Measurements from ENCODE around the gene DNAI2.
"Not testable (repeated sequence)": the region's sequence is repeated elsewhere in the genome, so short reads cannot be mapped to it uniquely, and the experiment has no call there.

DNAI2 gene

DNA sequence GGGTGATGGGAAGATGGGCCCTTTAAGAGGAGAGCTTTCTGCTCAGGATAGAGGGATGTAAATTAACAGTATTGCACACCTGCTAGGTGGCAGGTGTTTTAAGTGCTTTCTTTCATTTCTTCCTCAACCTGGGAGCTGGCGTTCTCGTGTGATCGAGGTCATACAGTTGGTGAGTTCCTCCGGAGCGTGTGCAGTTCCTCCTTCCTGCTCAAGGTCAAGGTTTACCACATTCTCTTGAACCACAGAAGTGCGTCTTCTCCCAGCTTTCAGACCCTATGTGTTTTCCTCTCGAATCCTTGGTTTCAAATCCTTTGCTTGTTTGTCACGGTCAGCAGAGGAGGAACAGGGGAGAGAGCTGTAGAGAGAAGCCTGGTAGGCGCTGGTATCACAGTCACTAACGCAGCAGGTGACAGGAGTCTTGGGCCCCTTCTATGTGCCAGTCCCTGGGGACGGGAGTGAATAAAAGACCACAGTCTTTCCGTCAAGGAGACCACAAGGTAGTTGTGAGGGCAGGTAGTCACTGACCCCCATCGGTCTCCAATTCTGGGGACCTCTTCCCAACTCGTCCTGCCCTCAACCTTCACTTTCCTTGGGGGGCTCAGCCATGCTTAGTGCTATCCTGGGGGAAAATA is 791 bp downstream of the DNAI2 start:
- DNase-seq, result no peak

- DNase-seq, result peak in 33 of 51 donors; percentile 14 to 78 (median 61)
These were observed 2.0 kb downstream of the DNAI2 start for GRCh38 chr17:74276051-74276476.

DNA sequence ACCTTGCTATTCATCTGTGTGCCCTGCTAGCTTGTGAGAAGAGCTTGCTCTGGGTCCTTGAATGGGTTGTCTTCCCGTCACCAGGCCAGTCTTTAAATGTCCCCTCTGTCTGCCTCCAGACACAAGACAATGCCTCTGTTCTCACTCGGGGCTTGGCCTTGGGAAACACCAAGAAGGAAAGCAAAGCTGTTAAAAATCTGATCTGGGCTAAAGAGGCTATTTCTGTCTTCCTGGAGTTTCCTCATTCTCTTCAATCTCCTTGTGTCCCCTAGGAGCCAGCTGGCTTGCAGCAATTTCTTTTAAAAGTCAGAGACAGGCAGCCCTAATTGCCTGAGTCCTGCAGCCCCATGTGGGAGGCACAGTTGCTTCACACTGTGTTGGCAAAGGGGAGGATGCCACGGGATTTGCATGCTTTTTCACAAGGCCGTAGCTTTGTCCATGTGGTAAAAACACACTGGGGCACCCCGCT is 2.5 kb downstream of the DNAI2 start:
- peak in 36 of 51 donors; percentile 23 to 90 (median 68) for DNase-seq

GRCh38 chr17:74277935-74278334 is 3.9 kb downstream of the DNAI2 start:
- no peak for DNase-seq

GRCh38 chr17:74279617-74280016 is 5.6 kb downstream of the DNAI2 start:
- not testable (repeated sequence) for DNase-seq

DNA sequence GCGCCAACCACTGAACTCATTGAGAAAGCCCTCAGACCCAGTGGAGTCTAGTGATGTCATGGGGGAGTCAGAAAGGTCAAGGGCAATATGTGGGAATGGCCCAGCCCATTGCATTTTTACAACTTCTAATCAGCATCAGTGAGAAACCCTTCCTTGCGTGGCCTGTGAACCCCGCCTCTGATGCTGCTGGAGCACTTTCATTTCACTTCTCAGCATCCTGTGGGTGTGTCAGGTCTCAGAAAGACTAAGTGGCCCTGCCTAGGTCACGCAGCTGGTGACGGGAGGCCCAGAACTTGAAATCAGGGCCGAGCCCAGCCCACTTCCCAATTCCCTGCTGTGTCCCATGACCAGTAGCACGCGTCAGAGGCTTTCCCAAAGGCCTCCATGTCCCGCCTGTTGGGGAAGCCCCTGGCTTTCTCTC is 6.1 kb downstream of the DNAI2 start:
- DNase-seq, result no peak

DNA sequence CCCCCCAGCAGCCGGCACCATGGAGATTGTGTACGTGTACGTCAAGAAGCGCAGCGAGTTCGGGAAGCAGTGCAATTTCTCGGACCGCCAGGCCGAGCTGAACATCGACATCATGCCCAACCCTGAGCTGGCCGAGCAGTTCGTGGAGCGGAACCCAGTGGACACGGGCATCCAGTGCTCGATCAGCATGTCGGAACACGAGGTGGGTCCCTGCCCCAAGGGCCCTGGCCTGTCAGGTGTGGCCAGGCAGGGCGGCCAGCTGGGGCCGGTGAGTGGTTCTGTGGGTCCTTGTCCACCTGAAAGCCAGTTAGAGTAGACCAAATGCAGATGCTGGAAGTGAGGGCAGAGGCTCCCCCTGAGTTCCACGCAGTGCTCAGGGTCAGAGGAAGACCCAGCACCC is 7.8 kb downstream of the DNAI2 start:
- DNase-seq, result no peak

DNA sequence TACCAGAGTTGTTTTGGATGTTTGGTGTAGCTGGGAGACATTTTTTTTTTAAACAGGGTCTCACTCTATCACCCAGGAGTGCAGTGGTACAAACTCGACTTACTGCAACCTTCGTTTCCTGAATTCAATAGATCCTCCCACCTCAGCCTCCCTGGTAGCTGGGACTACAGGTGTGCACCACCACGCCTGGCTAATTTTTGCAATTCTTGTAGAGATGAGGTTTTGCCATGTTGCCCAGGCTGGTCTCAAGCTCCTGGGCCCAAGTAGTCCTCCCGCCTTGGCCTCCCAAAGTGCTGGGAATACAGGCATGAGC is 8.2 kb downstream of the DNAI2 start:
- DNase-seq, result not testable (repeated sequence)

GRCh38 chr17:74282587-74283370 is 8.7 kb downstream of the DNAI2 start:
- DNase-seq, result no peak

DNA sequence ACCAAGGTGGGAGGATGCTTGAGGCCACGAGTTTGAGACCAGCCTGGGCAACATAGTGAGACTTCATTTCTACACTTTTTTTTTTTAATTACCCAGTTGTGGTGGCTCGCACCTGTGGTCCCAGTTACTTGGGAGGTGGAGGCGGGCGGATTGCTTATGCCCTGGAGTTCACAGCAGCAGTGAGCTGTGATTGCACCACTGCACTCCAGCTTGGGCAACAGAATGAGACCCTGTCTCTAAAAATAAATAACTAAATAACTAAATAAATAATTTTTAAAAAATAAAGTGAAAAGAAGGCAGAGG is 9.3 kb downstream of the DNAI2 start:
- no peak for DNase-seq

- no peak for DNase-seq
These were observed 13.1 kb downstream of the DNAI2 start for GRCh38 chr17:74287031-74287602.

- no peak for DNase-seq
These were observed 14.8 kb downstream of the DNAI2 start for GRCh38 chr17:74288785-74289184.

DNA sequence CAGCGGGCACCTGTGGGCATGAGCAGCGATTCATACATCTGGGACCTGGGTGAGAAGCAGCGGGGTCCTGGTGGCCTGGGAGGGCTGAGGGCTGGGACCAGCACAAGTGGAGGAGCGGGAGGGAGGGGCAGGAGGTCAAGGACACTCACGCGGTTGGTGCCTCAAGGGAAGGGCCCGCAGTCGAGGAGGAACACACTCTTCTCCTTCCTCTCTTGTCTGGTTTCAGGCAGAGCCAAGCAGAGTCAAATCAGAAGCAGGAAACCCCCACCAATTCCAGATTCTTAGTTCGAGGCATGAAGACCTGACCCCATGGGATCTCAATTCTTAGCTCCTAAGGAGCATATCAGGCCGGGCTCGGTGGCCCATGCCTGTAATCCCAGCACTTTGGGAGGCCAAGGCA is 15.7 kb downstream of the DNAI2 start:
- DNase-seq, result no peak

GRCh38 chr17:74290340-74290739 is 16.3 kb downstream of the DNAI2 start:
- DNase-seq, result no peak

DNA sequence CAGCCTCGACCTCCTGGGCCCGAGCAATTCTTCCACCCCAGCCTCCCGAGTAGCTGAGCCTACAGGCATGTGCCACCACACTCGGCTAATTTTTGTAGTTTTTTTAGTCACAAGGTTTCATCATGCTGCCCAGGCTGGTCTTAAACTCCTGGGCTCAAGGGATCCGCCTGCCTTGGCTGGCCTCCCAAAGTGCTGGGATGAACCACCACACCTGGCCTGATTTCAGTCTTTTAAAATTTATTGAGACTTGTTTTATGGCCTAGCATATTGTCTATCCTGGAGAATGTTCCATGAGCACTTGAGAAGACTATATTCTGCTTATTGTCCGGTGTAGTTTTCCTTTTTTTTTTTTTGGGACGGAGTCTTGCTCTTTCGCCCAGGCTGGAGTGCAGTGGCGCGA is 18.5 kb downstream of the DNAI2 start:
- DNase-seq, result no peak

DNA sequence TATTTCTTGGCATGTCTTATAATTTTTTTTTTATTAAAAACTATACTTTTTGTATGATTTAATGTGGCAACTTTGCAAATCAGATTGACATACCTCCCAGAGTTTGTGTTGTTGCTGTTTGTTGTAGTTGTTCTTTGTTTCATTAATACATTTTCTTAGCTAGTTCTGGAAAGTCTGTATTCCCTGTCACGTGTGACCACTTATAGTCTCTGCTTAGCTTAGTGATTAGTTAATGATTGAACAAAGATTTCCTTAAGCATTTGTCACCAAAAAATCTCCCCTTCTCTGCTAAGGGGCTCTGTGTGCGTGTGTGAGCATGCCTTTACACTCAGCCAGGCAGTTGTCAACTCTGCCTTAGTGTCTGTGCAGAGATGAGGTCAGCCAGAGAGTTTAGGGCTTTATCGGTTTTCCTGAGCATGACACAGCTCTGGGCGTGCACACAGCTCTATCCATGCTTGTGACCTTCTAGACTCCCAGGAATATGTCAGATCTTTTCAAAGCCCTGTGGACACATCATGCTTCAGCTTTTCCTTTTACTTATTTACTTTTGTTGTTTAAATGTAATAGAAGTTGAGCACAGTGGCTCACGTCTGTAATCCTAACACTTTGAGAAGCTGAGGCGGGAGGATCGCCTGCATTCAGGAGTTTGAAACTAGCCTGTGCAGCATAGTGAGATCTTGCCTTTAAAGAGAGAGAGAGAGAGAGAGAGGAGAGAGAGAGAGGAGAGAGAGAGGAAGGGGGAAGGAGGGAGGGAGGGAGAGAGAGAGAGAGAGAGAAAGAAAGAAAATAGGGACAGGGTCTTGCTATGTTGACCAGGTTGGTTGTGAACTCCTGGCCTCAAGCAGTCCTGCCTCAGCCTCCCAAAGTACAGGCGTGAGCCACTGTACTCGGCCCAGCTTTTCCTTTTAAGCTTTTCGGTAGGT is 21.9 kb downstream of the DNAI2 start:
- peak in 1 of 51 donors; percentile 39 for DNase-seq

DNA sequence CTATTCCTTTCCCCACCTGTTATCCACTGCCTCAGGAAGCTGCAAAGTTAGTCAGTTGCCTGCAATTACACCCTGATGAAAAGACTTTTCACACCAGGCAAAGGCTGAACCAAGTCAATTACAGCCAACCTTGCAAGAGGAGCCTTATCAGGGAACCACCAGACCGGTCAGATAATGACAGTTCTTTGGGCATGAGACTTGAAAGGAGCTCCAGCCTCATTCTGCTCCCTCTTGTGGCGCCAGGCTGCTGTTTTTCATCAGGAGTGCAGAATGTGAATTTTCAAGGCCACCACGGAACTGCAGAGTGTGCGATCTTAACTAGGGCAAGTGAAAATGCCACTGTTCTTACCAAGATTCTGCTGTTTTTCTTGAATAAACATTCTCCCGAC is 22.5 kb downstream of the DNAI2 start:
- peak in 43 of 51 donors; percentile 8 to 89 (median 59) for DNase-seq

DNA sequence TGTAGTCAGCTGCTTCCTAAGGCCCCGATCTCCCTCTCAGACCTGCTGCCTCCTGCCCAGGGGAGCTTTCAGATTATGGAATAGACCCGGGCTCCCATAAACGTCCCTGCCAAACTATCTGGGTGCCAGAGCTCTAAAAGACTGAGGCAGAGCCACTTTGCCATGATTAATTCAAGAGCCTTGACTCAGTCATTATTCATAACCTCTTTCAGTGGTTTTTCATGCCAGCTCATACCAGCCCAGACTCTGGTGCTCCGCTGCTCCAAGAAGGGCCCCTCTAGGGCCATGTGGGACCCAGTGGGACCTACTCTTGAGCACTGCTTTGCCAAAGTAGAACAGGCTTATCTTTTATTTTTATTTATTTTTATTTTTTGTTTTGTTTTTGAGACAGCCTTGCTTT is 23.9 kb downstream of the DNAI2 start:
- DNase-seq, result no peak

GRCh38 chr17:74298778-74299177 is 24.7 kb downstream of the DNAI2 start:
- DNase-seq, result no peak

- DNase-seq, result no peak
These were observed 25.4 kb downstream of the DNAI2 start for GRCh38 chr17:74299226-74300009.

DNA sequence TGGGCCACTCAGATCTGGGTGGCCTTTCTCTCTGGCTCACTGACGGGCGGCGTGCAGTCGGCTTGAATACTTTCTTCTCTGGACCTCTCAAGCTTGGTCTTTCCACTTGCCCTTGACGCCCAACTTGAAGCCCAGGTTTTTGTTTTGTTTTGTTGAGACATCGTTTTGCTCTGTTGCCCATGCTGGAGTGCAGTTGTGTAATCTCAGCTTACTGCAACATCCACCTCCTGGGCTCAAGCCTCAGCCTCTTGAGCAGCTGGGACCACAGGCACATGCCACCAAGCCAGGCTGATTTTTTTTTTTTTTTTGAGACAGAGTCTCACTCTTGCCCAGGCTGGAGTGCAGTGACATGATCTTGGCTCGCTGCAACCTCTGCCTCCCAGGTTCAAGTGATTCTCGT is 29.3 kb downstream of the DNAI2 start:
- no peak for DNase-seq

Measured in hypothalamus (tissue), 51 donors.